Upper lobe of left lung (tissue), 4 donors: Measurements from ENCODE around the gene OTOF.

Experiments
- CTCF ChIP-seq, 6 experiments: fragments of 450-650 bp in 4 of 6; fragments of 200-600 bp in 2 of 6; sonication (generic) in 2 of 6; IDR thresholded peaks; one replicate each; pipeline ENCODE4 v1.5.1; 2016 to 2019; ENCODE audit warnings: antibody characterized with exemption in 6 of 6
- POLR2A ChIP-seq, 4 donors: fragments of 450-650 bp; IDR thresholded peaks; one replicate each; pipeline ENCODE4 v1.5.1; 2016 to 2017; ENCODE audit warnings: antibody characterized with exemption in 4 of 4, mild to moderate bottlenecking in 2 of 4

- TF ChIP-seq CTCF (IDR thresholded peaks at IDR 0.05) (no peak), POLR2A (IDR thresholded peaks at IDR 0.05) (no peak)
Measured at GRCh38 chr2:26458365-26459042, 19.4 kb downstream of the OTOF start.
